Measurements from ENCODE around the gene YOD1.

The YOD1 gene

GRCh38 chr1:207002724-207003146 lies 48.3 kb downstream of the YOD1 start:
- Histone ChIP-seq H3K4me1 (ENCODE audit: insufficient read depth, low read length, severe bottlenecking) (no peaks in the 10 kb centered on the region), H3K36me3 (ENCODE audit: insufficient read depth, low read length) (no peaks in the 10 kb centered on the region), H3K9me2 (ENCODE audit: low read depth, low read length) (no peaks in the 10 kb centered on the region), H3K4me3 (ENCODE audit: low read depth, low read length, poor library complexity, severe bottlenecking) (no peak overlapping the region), H3K9ac (ENCODE audit: low read length) (no peak overlapping the region), H2AFZ (ENCODE audit: low read length) (no peak overlapping the region), H3F3A (ENCODE audit: insufficient read depth, low read length) (no peaks in the 10 kb centered on the region), H3K79me2 (ENCODE audit: insufficient read depth, low read length) (no peaks in the 10 kb centered on the region), H3K9me3 (ENCODE audit: low read length) (no peaks in the 10 kb centered on the region), H3K27me3 (ENCODE audit: insufficient read depth, low read length) (no peaks in the 10 kb centered on the region; the same call in 1 of the 2 replicates), H4K20me1 (ENCODE audit: insufficient read depth, low read length) (no peaks in the 10 kb centered on the region), H3K4me2 (ENCODE audit: low read length) (no peak overlapping the region), H3K27ac (ENCODE audit: low read depth, low read length, poor library complexity, severe bottlenecking) (no peak overlapping the region)
- TF ChIP-seq CTCF (IDR thresholded peaks at IDR 0.05; ENCODE audit: low read length) (no peak), EZH2 (IDR thresholded peaks at IDR 0.05; ENCODE audit: borderline replicate concordance, low read length) (no peak)

GRCh38 chr1:207001492-207002245 lies 49.3 kb downstream of the YOD1 start:
- no peak overlapping the region for H3K27ac ChIP-seq (ENCODE audit: low read depth, low read length, poor library complexity, severe bottlenecking)
- H2AFZ ChIP-seq (ENCODE audit: low read length): no peak overlapping the region
- no peak overlapping the region for H3K4me3 ChIP-seq (ENCODE audit: low read depth, low read length, poor library complexity, severe bottlenecking)
- no peak overlapping the region for H3K9ac ChIP-seq (ENCODE audit: low read length)
- H3K4me1 ChIP-seq (ENCODE audit: insufficient read depth, low read length, severe bottlenecking): no peaks in the 10 kb centered on the region
- no peaks in the 10 kb centered on the region; the same call in 1 of the 2 replicates for H3K27me3 ChIP-seq (ENCODE audit: insufficient read depth, low read length)
- no peak for TF ChIP-seq EZH2 (IDR thresholded peaks at IDR 0.05; ENCODE audit: borderline replicate concordance, low read length)
- TF ChIP-seq CTCF (IDR thresholded peaks at IDR 0.05; ENCODE audit: low read length): no peak
- no peaks in the 10 kb centered on the region for H4K20me1 ChIP-seq (ENCODE audit: insufficient read depth, low read length)
- no peaks in the 10 kb centered on the region for H3K36me3 ChIP-seq (ENCODE audit: insufficient read depth, low read length)
- H3K79me2 ChIP-seq (ENCODE audit: insufficient read depth, low read length): no peaks in the 10 kb centered on the region
- H3F3A ChIP-seq (ENCODE audit: insufficient read depth, low read length): no peaks in the 10 kb centered on the region
- no peaks in the 10 kb centered on the region for H3K9me2 ChIP-seq (ENCODE audit: low read depth, low read length)
- H3K9me3 ChIP-seq (ENCODE audit: low read length): no peaks in the 10 kb centered on the region
- no peak overlapping the region for H3K4me2 ChIP-seq (ENCODE audit: low read length)

GRCh38 chr1:207000651-207001291 lies 50.2 kb downstream of the YOD1 start:
- Histone ChIP-seq H3K79me2 (ENCODE audit: insufficient read depth, low read length) (no peaks in the 10 kb centered on the region), H3K4me2 (ENCODE audit: low read length) (no peak overlapping the region), H3K36me3 (ENCODE audit: insufficient read depth, low read length) (no peaks in the 10 kb centered on the region), H3K9ac (ENCODE audit: low read length) (no peak overlapping the region), H3K27me3 (ENCODE audit: insufficient read depth, low read length) (no peaks in the 10 kb centered on the region; the same call in 1 of the 2 replicates), H3K9me3 (ENCODE audit: low read length) (no peaks in the 10 kb centered on the region), H3K4me3 (ENCODE audit: low read depth, low read length, poor library complexity, severe bottlenecking) (no peak overlapping the region), H3K27ac (ENCODE audit: low read depth, low read length, poor library complexity, severe bottlenecking) (no peak overlapping the region), H3K4me1 (ENCODE audit: insufficient read depth, low read length, severe bottlenecking) (no peaks in the 10 kb centered on the region), H3K9me2 (ENCODE audit: low read depth, low read length) (no peaks in the 10 kb centered on the region), H3F3A (ENCODE audit: insufficient read depth, low read length) (no peaks in the 10 kb centered on the region), H2AFZ (ENCODE audit: low read length) (no peak overlapping the region), H4K20me1 (ENCODE audit: insufficient read depth, low read length) (no peaks in the 10 kb centered on the region)
- TF ChIP-seq CTCF (IDR thresholded peaks at IDR 0.05; ENCODE audit: low read length): no peak
- TF ChIP-seq EZH2 (IDR thresholded peaks at IDR 0.05; ENCODE audit: borderline replicate concordance, low read length): no peak
